PFSK-1 (cell line): ENCODE measurements around the gene DKK3.

Experiments
- FOXP2 ChIP-seq: optimal IDR thresholded peaks from 2 replicates; pipeline ENCODE3; 2011; ENCODE audit warnings: borderline replicate concordance, control low read depth, inconsistent platforms; ENCODE audit not compliant: insufficient read depth; ENCODE audit errors: extremely low read length, extremely low read depth
- POLR2AphosphoS5 ChIP-seq: IDR thresholded peaks from 2 replicates; pipeline ENCODE4 v1.6.1; 2012; ENCODE audit warnings: low read depth, mild to moderate bottlenecking, control low read depth, low read length, moderate library complexity
- SIN3A ChIP-seq: IDR thresholded peaks from 2 replicates; pipeline ENCODE4 v1.6.1; 2012; ENCODE audit warnings: mild to moderate bottlenecking, low read length, moderate library complexity, borderline replicate concordance; ENCODE audit not compliant: insufficient read depth
- TAF1 ChIP-seq: IDR thresholded peaks from 2 replicates; pipeline ENCODE4 v1.6.1; 2012; ENCODE audit warnings: low read length, control low read depth, borderline replicate concordance; ENCODE audit not compliant: insufficient read depth
- TF ChIP-seq, protein P1 (sequence below), 2 experiments: IDR thresholded peaks; 2 replicates each; pipeline versions ENCODE4 v1.6.1 to v1.8.0; 2011 to 2012; ENCODE audit warnings: low read depth in 2 of 2, low read length in 2 of 2, control low read depth in 1 of 2, inconsistent platforms in 1 of 2, mild to moderate bottlenecking in 1 of 2, moderate library complexity in 1 of 2; ENCODE audit not compliant: insufficient read depth in 1 of 2

Gene DKK3

DNA sequence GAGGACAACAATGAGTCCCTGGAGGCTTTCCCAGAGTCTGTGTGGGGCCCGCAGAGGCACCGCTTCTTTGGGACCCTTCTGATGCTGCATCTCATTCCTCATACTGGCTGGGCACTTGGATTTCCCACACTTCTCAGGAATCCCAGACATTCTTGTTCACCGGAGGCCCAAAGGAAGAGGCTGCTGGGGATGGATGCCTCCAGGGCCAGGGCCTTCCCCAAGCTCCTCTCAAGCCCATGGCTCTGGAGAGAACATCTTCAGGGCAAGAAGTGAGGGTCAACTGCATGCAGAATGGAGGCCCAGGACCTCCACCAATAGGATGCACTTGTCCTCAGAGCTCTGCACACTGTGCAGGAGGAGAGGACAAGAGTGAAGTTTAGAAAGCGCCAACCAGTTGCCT lies 34.6 kb downstream of the DKK3 start:
- TF ChIP-seq POLR2AphosphoS5: no peak
- no peak for TF ChIP-seq FOXP2
- TF ChIP-seq, protein P1, sequence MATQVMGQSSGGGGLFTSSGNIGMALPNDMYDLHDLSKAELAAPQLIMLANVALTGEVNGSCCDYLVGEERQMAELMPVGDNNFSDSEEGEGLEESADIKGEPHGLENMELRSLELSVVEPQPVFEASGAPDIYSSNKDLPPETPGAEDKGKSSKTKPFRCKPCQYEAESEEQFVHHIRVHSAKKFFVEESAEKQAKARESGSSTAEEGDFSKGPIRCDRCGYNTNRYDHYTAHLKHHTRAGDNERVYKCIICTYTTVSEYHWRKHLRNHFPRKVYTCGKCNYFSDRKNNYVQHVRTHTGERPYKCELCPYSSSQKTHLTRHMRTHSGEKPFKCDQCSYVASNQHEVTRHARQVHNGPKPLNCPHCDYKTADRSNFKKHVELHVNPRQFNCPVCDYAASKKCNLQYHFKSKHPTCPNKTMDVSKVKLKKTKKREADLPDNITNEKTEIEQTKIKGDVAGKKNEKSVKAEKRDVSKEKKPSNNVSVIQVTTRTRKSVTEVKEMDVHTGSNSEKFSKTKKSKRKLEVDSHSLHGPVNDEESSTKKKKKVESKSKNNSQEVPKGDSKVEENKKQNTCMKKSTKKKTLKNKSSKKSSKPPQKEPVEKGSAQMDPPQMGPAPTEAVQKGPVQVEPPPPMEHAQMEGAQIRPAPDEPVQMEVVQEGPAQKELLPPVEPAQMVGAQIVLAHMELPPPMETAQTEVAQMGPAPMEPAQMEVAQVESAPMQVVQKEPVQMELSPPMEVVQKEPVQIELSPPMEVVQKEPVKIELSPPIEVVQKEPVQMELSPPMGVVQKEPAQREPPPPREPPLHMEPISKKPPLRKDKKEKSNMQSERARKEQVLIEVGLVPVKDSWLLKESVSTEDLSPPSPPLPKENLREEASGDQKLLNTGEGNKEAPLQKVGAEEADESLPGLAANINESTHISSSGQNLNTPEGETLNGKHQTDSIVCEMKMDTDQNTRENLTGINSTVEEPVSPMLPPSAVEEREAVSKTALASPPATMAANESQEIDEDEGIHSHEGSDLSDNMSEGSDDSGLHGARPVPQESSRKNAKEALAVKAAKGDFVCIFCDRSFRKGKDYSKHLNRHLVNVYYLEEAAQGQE (IDR thresholded peaks at IDR 0.05; ENCODE audit: insufficient read depth in 1 of 2, low read depth in 2 of 2, low read length in 2 of 2): no peak
- no peak for TF ChIP-seq SIN3A
- TF ChIP-seq TAF1: no peak

DNA sequence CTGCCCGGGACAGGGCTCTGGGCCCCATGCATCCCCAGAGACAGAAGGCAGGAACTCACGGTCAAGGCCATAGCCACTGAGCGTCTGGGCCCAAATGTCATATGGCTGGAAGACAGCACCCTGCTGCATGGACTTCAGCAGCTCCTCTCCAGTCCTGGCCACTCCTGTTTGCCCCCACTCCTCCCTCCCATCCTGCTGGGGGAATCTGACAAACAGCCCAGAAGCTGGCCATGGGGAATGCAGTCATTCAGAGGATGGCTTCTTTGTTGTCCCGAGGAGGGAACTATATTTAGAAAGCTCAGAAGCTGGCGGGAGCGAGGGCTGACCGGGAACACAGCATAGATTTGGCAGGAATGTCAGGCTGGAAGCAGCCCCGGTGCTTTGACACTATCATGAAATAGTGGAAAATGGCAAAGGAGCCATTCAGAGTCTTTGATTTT lies 35.0 kb downstream of the DKK3 start:
- TF ChIP-seq POLR2AphosphoS5 (no peak), SIN3A (no peak), TAF1 (no peak), FOXP2 (no peak)
- TF ChIP-seq, protein P1 (IDR thresholded peaks at IDR 0.05; ENCODE audit: insufficient read depth in 1 of 2, low read depth in 2 of 2, low read length in 2 of 2): no peak

DNA sequence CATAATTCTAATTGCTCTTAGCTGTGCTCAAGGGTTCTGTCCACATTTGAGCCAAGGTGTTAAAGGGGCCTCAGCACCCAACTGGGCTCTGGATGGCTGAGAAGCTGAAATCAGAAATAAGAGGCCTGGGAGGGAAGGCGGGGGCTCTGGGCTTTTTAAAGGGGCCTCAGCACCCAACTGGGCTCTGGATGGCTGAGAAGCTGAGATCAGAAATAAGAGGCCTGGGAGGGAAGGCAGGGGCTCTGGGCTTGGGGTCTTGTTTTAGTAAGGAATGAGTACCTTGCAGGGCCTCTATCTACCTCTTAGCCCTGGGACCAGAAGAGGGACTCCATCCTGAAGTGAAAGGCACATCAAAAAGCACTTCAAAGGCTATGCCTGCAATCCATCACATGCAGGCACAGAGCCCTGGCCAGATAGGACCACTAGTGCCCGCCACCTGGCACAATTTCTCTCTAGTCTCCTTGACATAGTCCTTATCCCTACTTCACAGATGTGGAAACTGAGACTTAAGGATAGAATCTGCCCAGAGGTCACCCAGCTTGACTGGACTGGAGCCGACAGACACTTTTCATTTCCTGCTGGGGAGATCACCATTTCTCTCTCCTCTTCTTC lies 35.6 kb downstream of the DKK3 start:
- no peak for TF ChIP-seq TAF1
- TF ChIP-seq FOXP2: no peak
- TF ChIP-seq SIN3A: no peak
- no peak for TF ChIP-seq POLR2AphosphoS5
- TF ChIP-seq, protein P1 (IDR thresholded peaks at IDR 0.05; ENCODE audit: insufficient read depth in 1 of 2, low read depth in 2 of 2, low read length in 2 of 2): no peak

DNA sequence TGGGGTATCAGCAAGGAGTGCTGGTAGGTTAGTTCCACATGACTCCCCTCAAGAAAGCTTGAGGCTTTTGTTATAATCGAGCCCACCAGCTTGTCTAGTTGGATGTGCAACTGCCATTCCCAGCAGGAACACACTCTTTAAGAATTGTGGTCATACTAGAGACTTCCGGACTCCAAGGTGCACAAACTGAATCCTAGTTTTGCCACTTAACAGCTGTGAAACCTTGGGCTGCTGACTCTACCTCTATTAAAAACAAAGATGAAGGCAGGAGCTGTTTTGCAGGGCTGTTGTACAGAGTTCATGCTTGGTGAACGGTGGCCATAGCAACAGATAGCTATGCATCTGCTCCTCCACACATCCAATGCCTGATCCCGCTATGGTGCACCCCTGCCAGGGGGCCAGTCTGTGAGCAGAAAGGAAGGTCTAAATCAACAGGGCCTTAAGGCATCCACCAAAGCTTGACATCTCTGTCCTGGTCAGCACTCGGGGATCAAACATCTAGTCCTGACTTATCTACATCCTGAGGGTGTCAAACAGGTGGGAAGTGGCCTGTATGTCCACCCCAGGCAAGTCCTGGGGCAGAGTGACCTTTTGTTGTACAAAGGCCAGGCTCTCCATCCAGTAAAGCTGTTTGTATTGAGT lies 36.4 kb downstream of the DKK3 start:
- TF ChIP-seq SIN3A: no peak
- TF ChIP-seq POLR2AphosphoS5: no peak
- no peak for TF ChIP-seq TAF1
- no peak for TF ChIP-seq FOXP2
- TF ChIP-seq, protein P1 (IDR thresholded peaks at IDR 0.05; ENCODE audit: insufficient read depth in 1 of 2, low read depth in 2 of 2, low read length in 2 of 2): no peak
